Thoracic aorta (tissue), 2 donors: ENCODE data around the gene HDGFL2. TPM values are rescaled to one million over a fixed set of nuclear protein-coding genes. Genes with fewer than 3 reads are reported as not detected.

Experiments
- ATAC-seq: fragments of 150-250 bp; one replicate; pipeline ENCODE4 v1.8.0; 2017; ENCODE audit warnings: low read depth; ENCODE audit not compliant: insufficient number of reproducible peaks, low FRiP score
- DNase-seq: peaks from one replicate; pipeline ENCODE4 v3.0.0-alpha.2; 2020; ENCODE audit warnings: low spot score
- H3K27ac ChIP-seq, 2 donors: fragments of 200-600 bp; sonication (generic); 1 replicate in 1 of 2; 2 replicates in 1 of 2; pipeline ENCODE4 v1.5.1; 2016; ENCODE audit warnings: mild to moderate bottlenecking in 2 of 2, moderate library complexity in 2 of 2
- H3K27me3 ChIP-seq: fragments of 200-600 bp; sonication (generic); replicated peaks from 2 replicates; pipeline ENCODE4 v1.6.0; 2016; ENCODE audit warnings: mild to moderate bottlenecking; ENCODE audit not compliant: insufficient read depth
- H3K36me3 ChIP-seq: fragments of 200-600 bp; sonication (generic); one replicate; pipeline ENCODE4 v1.5.1; 2016
- H3K4me1 ChIP-seq, 2 donors: fragments of 200-600 bp; sonication (generic); 1 replicate in 1 of 2; 2 replicates in 1 of 2; pipeline versions ENCODE4 v1.5.1 to v1.6.0; 2016; ENCODE audit warnings: low read depth in 2 of 2, mild to moderate bottlenecking in 1 of 2; ENCODE audit not compliant: control insufficient read depth in 1 of 2
- H3K4me3 ChIP-seq: fragments of 200-600 bp; sonication (generic); 2 replicates; pipeline ENCODE4 v1.5.1; 2016; ENCODE audit warnings: mild to moderate bottlenecking
- H3K9me3 ChIP-seq: fragments of 200-600 bp; sonication (generic); 2 replicates; pipeline ENCODE4 v1.5.1; 2016
- total RNA-seq, 2 donors: library from RNA; depleted of rRNA; stranded (reverse); fragments of >200 nt; gene quantifications; one replicate each; pipeline versions ENCODE4 v1.1.0 to v1.2.3, GENCODE V29; 2016
- TF ChIP-seq, protein P1 (sequence below): fragments of 200-600 bp; sonication (generic); IDR thresholded peaks from one replicate; pipeline ENCODE4 v1.5.1; 2019; ENCODE audit warnings: antibody characterized with exemption

The HDGFL2 gene
- total RNA-seq, 2 donors from 2014 or later, result 22.7 to 40.3 TPM

DNA sequence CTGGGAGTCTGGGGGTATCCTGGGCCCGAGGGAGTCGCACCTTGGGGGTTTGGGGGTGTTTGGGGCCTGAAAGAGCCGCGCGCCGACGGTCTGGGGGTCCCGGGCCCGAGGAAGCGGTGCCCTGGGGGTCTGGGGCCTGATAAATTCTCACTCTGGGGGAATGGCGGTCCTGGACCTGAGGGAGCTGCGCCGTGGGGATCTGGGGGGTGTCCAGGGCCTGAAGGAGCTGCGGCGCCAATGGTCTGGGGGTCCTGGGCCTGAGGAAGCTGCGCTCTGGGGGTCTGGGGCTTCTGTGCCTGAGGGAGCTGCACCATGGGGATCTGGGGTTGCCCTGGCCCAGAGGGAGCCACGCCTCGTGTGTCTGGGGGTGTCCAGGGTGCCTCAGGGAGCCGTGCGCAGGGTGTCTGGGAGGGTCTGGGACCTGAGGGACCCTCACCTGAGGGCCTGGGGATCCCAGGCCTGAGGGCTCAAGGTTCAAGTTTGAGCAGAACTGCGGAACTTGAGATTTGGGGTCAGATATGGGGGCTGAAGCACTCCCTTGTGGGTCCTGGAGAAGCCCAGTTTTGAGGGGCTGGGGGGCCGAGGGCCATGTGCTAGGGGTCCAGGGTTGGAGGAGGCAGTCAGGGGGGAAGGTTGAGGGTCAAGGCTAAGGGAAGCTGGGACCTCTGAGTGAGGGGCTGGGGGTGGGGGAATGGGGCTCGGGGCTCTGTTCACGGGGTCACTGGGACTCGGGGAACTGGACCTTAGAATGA is 1.1 kb downstream of the HDGFL2 start:
- ATAC-seq, result no peak
- no peaks in the 10 kb centered on the region for H3K9me3 ChIP-seq
- DNase-seq, result no peak
- TF ChIP-seq, protein P1, sequence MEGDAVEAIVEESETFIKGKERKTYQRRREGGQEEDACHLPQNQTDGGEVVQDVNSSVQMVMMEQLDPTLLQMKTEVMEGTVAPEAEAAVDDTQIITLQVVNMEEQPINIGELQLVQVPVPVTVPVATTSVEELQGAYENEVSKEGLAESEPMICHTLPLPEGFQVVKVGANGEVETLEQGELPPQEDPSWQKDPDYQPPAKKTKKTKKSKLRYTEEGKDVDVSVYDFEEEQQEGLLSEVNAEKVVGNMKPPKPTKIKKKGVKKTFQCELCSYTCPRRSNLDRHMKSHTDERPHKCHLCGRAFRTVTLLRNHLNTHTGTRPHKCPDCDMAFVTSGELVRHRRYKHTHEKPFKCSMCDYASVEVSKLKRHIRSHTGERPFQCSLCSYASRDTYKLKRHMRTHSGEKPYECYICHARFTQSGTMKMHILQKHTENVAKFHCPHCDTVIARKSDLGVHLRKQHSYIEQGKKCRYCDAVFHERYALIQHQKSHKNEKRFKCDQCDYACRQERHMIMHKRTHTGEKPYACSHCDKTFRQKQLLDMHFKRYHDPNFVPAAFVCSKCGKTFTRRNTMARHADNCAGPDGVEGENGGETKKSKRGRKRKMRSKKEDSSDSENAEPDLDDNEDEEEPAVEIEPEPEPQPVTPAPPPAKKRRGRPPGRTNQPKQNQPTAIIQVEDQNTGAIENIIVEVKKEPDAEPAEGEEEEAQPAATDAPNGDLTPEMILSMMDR, result no peak
- peaks cover 22 to 29% of the 10 kb centered on the region in 2 donors for H3K4me1 ChIP-seq
- peaks cover 17% of the 10 kb centered on the region for H3K36me3 ChIP-seq
- H3K27me3 ChIP-seq, result no peaks in the 10 kb centered on the region
- H3K4me3 ChIP-seq, result peak overlapping the region; percentile 93
- H3K27ac ChIP-seq, result no peak overlapping the region

GRCh38 chr19:4473763-4474513 is 1.8 kb downstream of the HDGFL2 start:
- DNase-seq, result no peak
- H3K27ac ChIP-seq, result no peak overlapping the region
- no peak for ATAC-seq

GRCh38 chr19:4474514-4475022 is 2.5 kb downstream of the HDGFL2 start:
- TF ChIP-seq, protein P1, result no peak
- peaks cover 22 to 29% of the 10 kb centered on the region in 2 donors for H3K4me1 ChIP-seq
- no peak for DNase-seq
- H3K27ac ChIP-seq, result no peak overlapping the region
- no peaks in the 10 kb centered on the region for H3K27me3 ChIP-seq
- no peaks in the 10 kb centered on the region for H3K9me3 ChIP-seq
- H3K36me3 ChIP-seq, result peaks cover 17% of the 10 kb centered on the region
- no peak for ATAC-seq
- peak overlapping the region; percentile 51 for H3K4me3 ChIP-seq

More at GRCh38 chr19:4473763-4474513, 1.8 kb downstream of the HDGFL2 start:
- TF ChIP-seq, protein P1, result no peak
- H3K36me3 ChIP-seq, result peaks cover 17% of the 10 kb centered on the region
- H3K4me1 ChIP-seq, result peaks cover 22 to 29% of the 10 kb centered on the region in 2 donors
- H3K9me3 ChIP-seq, result no peaks in the 10 kb centered on the region
- peak overlapping the region; percentile 51 for H3K4me3 ChIP-seq
- H3K27me3 ChIP-seq, result no peaks in the 10 kb centered on the region

GRCh38 chr19:4477034-4477801 is 5.1 kb downstream of the HDGFL2 start:
- DNase-seq (no peak), ATAC-seq (no peak)
- no peaks in the 10 kb centered on the region for H3K9me3 ChIP-seq
- TF ChIP-seq, protein P1, result no peak
- H3K36me3 ChIP-seq, result peaks cover 20% of the 10 kb centered on the region
- no peak overlapping the region for H3K4me3 ChIP-seq
- H3K27me3 ChIP-seq, result no peaks in the 10 kb centered on the region
- H3K27ac ChIP-seq, result no peak overlapping the region
- H3K4me1 ChIP-seq, result peaks cover 19 to 24% of the 10 kb centered on the region in 2 donors
